ENCODE measurements around the gene EEFSEC. TPM values are rescaled to one million over a fixed set of nuclear protein-coding genes. Genes with fewer than 3 reads are reported as not detected.
"Not testable (repeated sequence)": the region's sequence is repeated elsewhere in the genome, so short reads cannot be mapped to it uniquely, and the experiment has no call there.

The EEFSEC gene
- total and polyA plus RNA-seq, 5 donors from 2014 or later, result 16.9 to 21.9 (median 18.5) TPM

DNA sequence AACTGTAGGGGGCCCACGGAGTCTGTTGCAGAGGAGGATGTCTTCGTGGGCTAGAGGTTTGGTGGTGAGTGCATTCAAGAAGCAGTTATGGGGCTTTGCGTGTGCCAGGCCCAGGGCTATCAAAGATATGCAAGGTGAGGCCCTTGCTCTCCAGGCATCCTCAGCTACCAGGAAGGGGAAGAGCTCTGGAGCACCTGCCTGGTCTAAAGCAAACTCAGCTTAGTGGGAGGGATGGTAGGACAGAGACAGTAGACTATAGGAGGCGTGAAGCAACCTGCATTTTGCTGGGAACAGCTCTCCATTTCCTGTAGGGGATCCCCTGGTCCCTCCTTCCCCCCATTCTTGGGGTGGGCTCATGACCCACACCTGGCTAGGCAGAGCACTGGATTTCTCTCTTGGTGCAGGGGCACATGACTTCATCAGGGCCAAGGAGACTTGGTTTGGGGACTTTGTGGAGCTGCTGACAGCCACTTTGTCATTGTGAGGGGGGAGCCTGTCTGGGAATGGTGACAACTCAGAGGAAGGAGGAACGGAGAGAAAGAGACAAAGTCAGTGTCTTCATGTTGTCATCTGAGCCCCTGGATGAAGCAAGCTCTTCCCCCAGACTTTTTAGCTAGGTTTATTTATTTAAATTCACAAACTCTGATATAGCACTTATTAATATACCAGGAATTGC, 8.6 kb upstream of the EEFSEC start:
- peaks cover 7% of the 10 kb centered on the region for H3K27me3 Mint-ChIP-seq
- no peak for DNase-seq

GRCh38 chr3:128145279-128145678, 8.0 kb upstream of the EEFSEC start:
- Histone ChIP-seq H3K27ac (ENCODE audit: insufficient read depth, low read length, poor library complexity, severe bottlenecking) (no peak overlapping the region), H3K4me1 (ENCODE audit: control insufficient read depth, insufficient read depth, low read length, poor library complexity, severe bottlenecking) (no peaks in the 10 kb centered on the region), H3K9me3 (ENCODE audit: control insufficient read depth in 2 of 2, low read length in 2 of 2) (no peaks in the 10 kb centered on the region), H3K36me3 (ENCODE audit: control insufficient read depth, insufficient read depth, low read length) (no peaks in the 10 kb centered on the region), H3K4me3 (ENCODE audit: low read depth, low read length) (no peak overlapping the region), H3K27me3 (ENCODE audit: control insufficient read depth, insufficient read depth, low read length) (no peaks in the 10 kb centered on the region)
- no peak overlapping the region for H3K4me3 Mint-ChIP-seq
- H3K4me1 Mint-ChIP-seq, result no peaks in the 10 kb centered on the region
- ATAC-seq (ENCODE audit: low read depth in 2 of 2) (no peak), DNase-seq (no peak)
- H3K36me3 Mint-ChIP-seq, result peaks cover 19% of the 10 kb centered on the region
- no peaks in the 10 kb centered on the region for H3K9me3 Mint-ChIP-seq
- peaks cover 4% of the 10 kb centered on the region for H3K27me3 Mint-ChIP-seq
- H3K27ac Mint-ChIP-seq, result peak overlapping the region in 1 of 3 donors; percentile 51

More for the DNA sequence above, 8.6 kb upstream of the EEFSEC start:
- H3K9me3 ChIP-seq (ENCODE audit: control insufficient read depth in 2 of 2, low read length in 2 of 2), result no peaks in the 10 kb centered on the region
- Mint-ChIP-seq H3K4me3 (no peak overlapping the region), H3K9me3 (no peaks in the 10 kb centered on the region), H3K36me3 (peaks cover 19% of the 10 kb centered on the region), H3K4me1 (no peaks in the 10 kb centered on the region), H3K27ac (no peak overlapping the region)
- no peaks in the 10 kb centered on the region for H3K27me3 ChIP-seq (ENCODE audit: control insufficient read depth, insufficient read depth, low read length)
- no peak overlapping the region for H3K27ac ChIP-seq (ENCODE audit: insufficient read depth, low read length, poor library complexity, severe bottlenecking)
- no peak for ATAC-seq (ENCODE audit: low read depth in 2 of 2)
- H3K36me3 ChIP-seq (ENCODE audit: control insufficient read depth, insufficient read depth, low read length), result no peaks in the 10 kb centered on the region
- H3K4me3 ChIP-seq (ENCODE audit: low read depth, low read length), result no peak overlapping the region
- H3K4me1 ChIP-seq (ENCODE audit: control insufficient read depth, insufficient read depth, low read length, poor library complexity, severe bottlenecking), result no peaks in the 10 kb centered on the region

DNA sequence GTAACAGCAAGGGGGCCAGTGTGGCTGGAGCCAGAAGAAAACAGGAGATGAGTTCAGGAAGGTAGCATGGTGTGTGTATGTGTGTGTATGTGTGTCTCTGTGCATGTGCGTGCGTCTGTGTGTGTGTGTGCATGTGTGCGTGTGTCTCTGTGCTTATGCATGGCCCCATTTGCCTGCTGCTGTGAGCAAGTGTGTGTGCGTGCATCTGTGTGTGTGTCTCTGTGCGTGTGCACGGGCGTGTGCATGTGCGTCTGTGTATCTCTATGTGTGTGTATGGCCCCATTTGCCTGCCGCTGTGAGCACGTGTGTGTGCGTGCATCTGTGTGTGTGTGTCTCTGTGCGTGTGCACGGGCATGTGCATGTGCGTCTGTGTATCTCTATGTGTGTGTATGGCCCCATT, 7.1 kb upstream of the EEFSEC start:
- Histone ChIP-seq H3K36me3 (ENCODE audit: control insufficient read depth, insufficient read depth, low read length) (no peaks in the 10 kb centered on the region), H3K9me3 (ENCODE audit: control insufficient read depth in 2 of 2, low read length in 2 of 2) (no peaks in the 10 kb centered on the region), H3K4me1 (ENCODE audit: control insufficient read depth, insufficient read depth, low read length, poor library complexity, severe bottlenecking) (no peaks in the 10 kb centered on the region), H3K27ac (ENCODE audit: insufficient read depth, low read length, poor library complexity, severe bottlenecking) (no peak overlapping the region), H3K27me3 (ENCODE audit: control insufficient read depth, insufficient read depth, low read length) (no peaks in the 10 kb centered on the region), H3K4me3 (ENCODE audit: low read depth, low read length) (no peak overlapping the region)
- no peaks in the 10 kb centered on the region for H3K4me1 Mint-ChIP-seq
- H3K4me3 Mint-ChIP-seq, result no peak overlapping the region
- no peak for ATAC-seq (ENCODE audit: low read depth in 2 of 2)
- H3K27me3 Mint-ChIP-seq, result peaks cover 4% of the 10 kb centered on the region
- no peak for DNase-seq
- H3K9me3 Mint-ChIP-seq, result no peaks in the 10 kb centered on the region
- peak overlapping the region in 1 of 3 donors; percentile 39 for H3K27ac Mint-ChIP-seq
- H3K36me3 Mint-ChIP-seq, result peaks cover 19% of the 10 kb centered on the region

DNA sequence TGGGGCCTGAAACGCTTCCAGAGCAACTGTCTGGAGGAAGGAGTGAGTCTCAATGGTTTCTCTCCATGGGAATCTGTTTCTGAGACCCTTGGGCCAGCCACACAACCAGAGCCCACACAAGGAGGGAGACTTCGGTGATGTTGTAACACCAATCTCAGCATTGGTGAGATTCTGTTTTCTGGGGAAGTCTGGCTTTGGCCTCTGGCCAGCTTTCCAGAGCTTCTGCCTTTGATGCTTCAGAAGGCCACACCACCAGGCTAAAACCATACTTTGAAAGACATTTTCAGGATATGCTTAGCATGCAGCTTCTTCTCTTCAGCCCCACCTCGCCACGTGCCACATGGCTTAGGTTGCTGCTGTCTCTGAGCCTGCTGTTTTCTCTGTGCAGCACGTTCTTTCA, 3.6 kb upstream of the EEFSEC start:
- Histone ChIP-seq H3K4me3 (ENCODE audit: low read depth, low read length) (no peak overlapping the region), H3K27ac (ENCODE audit: insufficient read depth, low read length, poor library complexity, severe bottlenecking) (no peak overlapping the region), H3K36me3 (ENCODE audit: control insufficient read depth, insufficient read depth, low read length) (no peaks in the 10 kb centered on the region), H3K27me3 (ENCODE audit: control insufficient read depth, insufficient read depth, low read length) (no peaks in the 10 kb centered on the region), H3K9me3 (ENCODE audit: control insufficient read depth in 2 of 2, low read length in 2 of 2) (no peaks in the 10 kb centered on the region), H3K4me1 (ENCODE audit: control insufficient read depth, insufficient read depth, low read length, poor library complexity, severe bottlenecking) (peaks cover 11% of the 10 kb centered on the region)
- no peaks in the 10 kb centered on the region for H3K27me3 Mint-ChIP-seq
- peaks cover 0 to 3% (median 0%) of the 10 kb centered on the region in 7 donors for H3K9me3 Mint-ChIP-seq
- H3K36me3 Mint-ChIP-seq, result peaks cover 12% of the 10 kb centered on the region
- ATAC-seq (ENCODE audit: low read depth in 2 of 2), result no peak
- H3K4me1 Mint-ChIP-seq, result peaks cover 0 to 17% (median 9%) of the 10 kb centered on the region in 4 donors
- DNase-seq, result no peak
- H3K4me3 Mint-ChIP-seq, result no peak overlapping the region
- H3K27ac Mint-ChIP-seq, result no peak overlapping the region

DNA sequence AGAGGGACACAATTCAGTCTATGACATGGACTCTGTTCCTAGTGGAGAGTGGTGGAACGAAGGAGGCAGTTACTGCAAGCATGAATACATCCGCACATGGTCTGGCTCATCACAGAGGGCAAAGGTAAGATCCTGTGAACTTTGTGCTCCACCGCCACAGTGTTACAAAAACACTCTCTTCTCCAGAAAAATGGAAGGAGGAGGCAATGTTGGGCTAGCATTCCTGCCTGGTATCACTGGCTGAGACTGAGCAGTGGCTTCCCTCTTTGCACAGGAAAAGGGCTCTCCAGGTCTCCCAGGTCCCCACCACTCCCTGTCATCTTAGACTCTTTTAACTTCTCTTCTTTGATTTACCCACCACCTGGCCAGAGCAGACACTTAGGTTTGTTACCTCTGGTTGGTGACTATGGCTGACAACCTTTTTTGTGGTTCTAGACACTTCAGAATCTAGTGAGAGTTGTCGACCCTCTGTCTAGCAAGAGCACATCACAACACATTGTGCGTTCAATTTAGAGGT, 1.5 kb upstream of the EEFSEC start:
- Histone ChIP-seq H3K4me1 (ENCODE audit: control insufficient read depth, insufficient read depth, low read length, poor library complexity, severe bottlenecking) (peaks cover 12% of the 10 kb centered on the region), H3K27me3 (ENCODE audit: control insufficient read depth, insufficient read depth, low read length) (no peaks in the 10 kb centered on the region), H3K27ac (ENCODE audit: insufficient read depth, low read length, poor library complexity, severe bottlenecking) (no peak overlapping the region), H3K36me3 (ENCODE audit: control insufficient read depth, insufficient read depth, low read length) (no peaks in the 10 kb centered on the region), H3K4me3 (ENCODE audit: low read depth, low read length) (no peak overlapping the region), H3K9me3 (ENCODE audit: control insufficient read depth in 2 of 2, low read length in 2 of 2) (no peaks in the 10 kb centered on the region)
- ATAC-seq (ENCODE audit: low read depth in 2 of 2) (no peak), DNase-seq (no peak)
- H3K36me3 Mint-ChIP-seq, result peaks cover 3% of the 10 kb centered on the region
- H3K27ac Mint-ChIP-seq, result peak overlapping the region; percentile 23 to 93 (median 92)
- peaks cover 0 to 37% (median 25%) of the 10 kb centered on the region in 4 donors for H3K4me1 Mint-ChIP-seq
- no peaks in the 10 kb centered on the region for H3K27me3 Mint-ChIP-seq
- H3K9me3 Mint-ChIP-seq, result peaks cover 0 to 3% (median 0%) of the 10 kb centered on the region in 7 donors
- peak overlapping the region; percentile 52 to 87 (median 60) for H3K4me3 Mint-ChIP-seq

DNA sequence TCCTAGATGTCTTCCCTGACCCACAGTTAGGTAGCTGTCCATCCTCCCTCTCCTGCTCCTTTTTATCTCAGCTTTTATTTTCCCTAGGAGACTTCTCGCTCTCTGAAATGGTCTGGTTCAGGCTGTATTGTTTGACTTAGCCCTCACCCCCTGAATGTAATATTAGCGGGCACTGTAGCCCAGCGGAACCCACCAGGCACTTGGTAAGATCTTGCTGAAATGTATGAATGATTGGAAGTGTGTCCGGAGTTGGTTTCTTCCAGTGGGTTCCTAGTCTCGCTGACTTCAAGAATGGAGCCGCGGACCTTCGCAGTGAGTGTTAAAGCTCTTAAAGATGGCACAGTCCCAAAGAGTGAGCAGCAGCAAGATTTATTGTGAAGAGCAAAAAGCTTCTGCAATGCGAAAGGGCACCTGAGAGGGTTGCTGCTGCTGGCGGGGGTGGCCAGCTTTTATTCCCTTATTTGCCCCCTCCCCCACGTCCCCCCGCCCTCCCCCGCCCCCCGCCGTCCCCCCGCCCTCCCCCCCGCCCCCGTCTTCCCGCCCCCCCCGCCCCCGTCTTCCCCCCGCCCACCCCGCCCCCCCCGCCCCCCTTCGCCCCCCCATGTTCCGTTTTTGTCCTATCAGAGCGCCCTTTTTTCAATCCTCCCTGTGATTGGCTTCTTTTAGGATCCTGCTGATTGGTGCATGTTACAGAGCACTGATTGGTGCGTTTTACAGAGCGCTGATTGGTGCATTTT, 694 bp upstream of the EEFSEC start:
- H3K27me3 Mint-ChIP-seq, result no peaks in the 10 kb centered on the region
- H3K4me1 ChIP-seq (ENCODE audit: control insufficient read depth, insufficient read depth, low read length, poor library complexity, severe bottlenecking), result peaks cover 12% of the 10 kb centered on the region
- H3K27me3 ChIP-seq (ENCODE audit: control insufficient read depth, insufficient read depth, low read length), result no peaks in the 10 kb centered on the region
- peaks cover 10% of the 10 kb centered on the region for H3K36me3 Mint-ChIP-seq
- peak overlapping the region; percentile 93 to 95 (median 94) for H3K27ac Mint-ChIP-seq
- H3K27ac ChIP-seq (ENCODE audit: insufficient read depth, low read length, poor library complexity, severe bottlenecking), result peak overlapping the region; percentile 71
- ATAC-seq (ENCODE audit: low read depth in 2 of 2) (peak; percentile 50 to 53), DNase-seq (no peak)
- H3K4me1 Mint-ChIP-seq, result peaks cover 0 to 37% (median 26%) of the 10 kb centered on the region in 4 donors
- peaks cover 0 to 3% (median 0%) of the 10 kb centered on the region in 7 donors for H3K9me3 Mint-ChIP-seq
- peak overlapping the region; percentile 78 for H3K4me3 ChIP-seq (ENCODE audit: low read depth, low read length)
- H3K36me3 ChIP-seq (ENCODE audit: control insufficient read depth, insufficient read depth, low read length), result peaks cover 6% of the 10 kb centered on the region
- peak overlapping the region; percentile 87 to 95 (median 92) for H3K4me3 Mint-ChIP-seq
- no peaks in the 10 kb centered on the region for H3K9me3 ChIP-seq (ENCODE audit: control insufficient read depth in 2 of 2, low read length in 2 of 2)

GRCh38 chr3:128154354-128154753, 1.1 kb downstream of the EEFSEC start:
- Mint-ChIP-seq H3K4me1 (peaks cover 0 to 41% (median 33%) of the 10 kb centered on the region in 4 donors), H3K27ac (peak overlapping the region in 2 of 3 donors; percentile 68 to 93), H3K36me3 (peaks cover 20% of the 10 kb centered on the region), H3K4me3 (peak overlapping the region; percentile 87 to 95 (median 92))
- not testable (repeated sequence) for H3K27ac ChIP-seq (ENCODE audit: insufficient read depth, low read length, poor library complexity, severe bottlenecking); H3K27me3 ChIP-seq (ENCODE audit: control insufficient read depth, insufficient read depth, low read length); ATAC-seq (ENCODE audit: low read depth in 2 of 2); H3K9me3 Mint-ChIP-seq; H3K27me3 Mint-ChIP-seq; DNase-seq; H3K9me3 ChIP-seq (ENCODE audit: control insufficient read depth in 2 of 2, low read length in 2 of 2)
- H3K4me3 ChIP-seq (ENCODE audit: low read depth, low read length), result peak overlapping the region; percentile 78
- peaks cover 11% of the 10 kb centered on the region for H3K36me3 ChIP-seq (ENCODE audit: control insufficient read depth, insufficient read depth, low read length)
- peaks cover 12% of the 10 kb centered on the region for H3K4me1 ChIP-seq (ENCODE audit: control insufficient read depth, insufficient read depth, low read length, poor library complexity, severe bottlenecking)
